ENCODE data around the gene COL4A2. TPM values are rescaled to one million over a fixed set of nuclear protein-coding genes. Genes with fewer than 3 reads are reported as not detected.

The COL4A2 gene
- total RNA-seq, 1 donor from 2014 or later = 120 TPM

- no peak for TF ChIP-seq CTCF (IDR thresholded peaks at IDR 0.05; ENCODE audit: unreplicated experiment)
- H3K27me3 Mint-ChIP-seq = no peaks in the 10 kb centered on the region
- H3K4me3 Mint-ChIP-seq (ENCODE audit: low read depth) = no peak overlapping the region
- H3K9me3 Mint-ChIP-seq (ENCODE audit: low read depth) = no peaks in the 10 kb centered on the region
- DNase-seq (ENCODE audit: low spot score, unreplicated experiment) = no peak
- H3K36me3 Mint-ChIP-seq (ENCODE audit: insufficient read depth) = no peaks in the 10 kb centered on the region
- H3K4me1 Mint-ChIP-seq (ENCODE audit: low read depth) = peaks cover 11% of the 10 kb centered on the region
- no peak overlapping the region for H3K27ac Mint-ChIP-seq
Measured at GRCh38 chr13:110336681-110337080, 29.6 kb downstream of the COL4A2 start.

- TF ChIP-seq CTCF (IDR thresholded peaks at IDR 0.05; ENCODE audit: unreplicated experiment) = no peak
- Mint-ChIP-seq H3K36me3 (ENCODE audit: insufficient read depth) (no peaks in the 10 kb centered on the region), H3K9me3 (ENCODE audit: low read depth) (no peaks in the 10 kb centered on the region), H3K4me3 (ENCODE audit: low read depth) (no peak overlapping the region), H3K27me3 (no peaks in the 10 kb centered on the region), H3K27ac (no peak overlapping the region), H3K4me1 (ENCODE audit: low read depth) (peaks cover 12% of the 10 kb centered on the region)
- DNase-seq (ENCODE audit: low spot score, unreplicated experiment) = no peak
Measured at GRCh38 chr13:110337247-110337646, 30.2 kb downstream of the COL4A2 start.

- DNase-seq (ENCODE audit: low spot score, unreplicated experiment) = no peak
- no peak for TF ChIP-seq CTCF (IDR thresholded peaks at IDR 0.05; ENCODE audit: unreplicated experiment)
- Mint-ChIP-seq H3K27me3 (no peaks in the 10 kb centered on the region), H3K27ac (no peak overlapping the region), H3K4me1 (ENCODE audit: low read depth) (peaks cover 12% of the 10 kb centered on the region), H3K36me3 (ENCODE audit: insufficient read depth) (no peaks in the 10 kb centered on the region), H3K9me3 (ENCODE audit: low read depth) (no peaks in the 10 kb centered on the region), H3K4me3 (ENCODE audit: low read depth) (no peak overlapping the region)
Measured at GRCh38 chr13:110338441-110339101, 31.5 kb downstream of the COL4A2 start.

- no peak for DNase-seq (ENCODE audit: low spot score, unreplicated experiment)
- no peak overlapping the region for H3K4me3 Mint-ChIP-seq (ENCODE audit: low read depth)
- H3K27ac Mint-ChIP-seq = no peak overlapping the region
- no peaks in the 10 kb centered on the region for H3K9me3 Mint-ChIP-seq (ENCODE audit: low read depth)
- H3K4me1 Mint-ChIP-seq (ENCODE audit: low read depth) = peaks cover 12% of the 10 kb centered on the region
- TF ChIP-seq CTCF (IDR thresholded peaks at IDR 0.05; ENCODE audit: unreplicated experiment) = no peak
- H3K36me3 Mint-ChIP-seq (ENCODE audit: insufficient read depth) = no peaks in the 10 kb centered on the region
- no peaks in the 10 kb centered on the region for H3K27me3 Mint-ChIP-seq
Measured at GRCh38 chr13:110339263-110339662, 32.2 kb downstream of the COL4A2 start.

GRCh38 chr13:110339975-110340550 is 33.0 kb downstream of the COL4A2 start:
- TF ChIP-seq CTCF (IDR thresholded peaks at IDR 0.05; ENCODE audit: unreplicated experiment) = no peak
- Mint-ChIP-seq H3K27me3 (no peaks in the 10 kb centered on the region), H3K9me3 (ENCODE audit: low read depth) (no peaks in the 10 kb centered on the region), H3K4me1 (ENCODE audit: low read depth) (peaks cover 12% of the 10 kb centered on the region), H3K27ac (no peak overlapping the region), H3K36me3 (ENCODE audit: insufficient read depth) (no peaks in the 10 kb centered on the region), H3K4me3 (ENCODE audit: low read depth) (no peak overlapping the region)
- DNase-seq (ENCODE audit: low spot score, unreplicated experiment) = no peak
